Neural cell (in vitro differentiated cells): ENCODE results near the gene PSMB11. TPM values are rescaled to one million over a fixed set of nuclear protein-coding genes. Genes with fewer than 3 reads are reported as not detected.

Experiments
- H2AFZ ChIP-seq: fragments of 200-600, 300-800 bp; sonication (generic), shearing (Covaris generic); 2 replicates; pipeline ENCODE4 v1.6.0; 2014; ENCODE audit warnings: low read depth, mild to moderate bottlenecking, antibody characterized with exemption, low read length, moderate library complexity
- H3F3A ChIP-seq: fragments of 200-600 bp; shearing (Covaris generic); 2 replicates; pipeline ENCODE4 v1.6.1; 2016; ENCODE audit warnings: mild to moderate bottlenecking, moderate library complexity, mixed read lengths, antibody characterized with exemption, low read length; ENCODE audit not compliant: insufficient read depth, poor library complexity, severe bottlenecking
- H3K27ac ChIP-seq: fragments of 200-600, 300-800 bp; sonication (generic), shearing (Covaris generic); 2 replicates; pipeline ENCODE4 v1.5.1; 2014; ENCODE audit warnings: mild to moderate bottlenecking, low read length, moderate library complexity
- H3K27me3 ChIP-seq: fragments of 300-800, 200-600 bp; sonication (generic), shearing (Covaris generic); 2 replicates; pipeline ENCODE4 v1.6.0; 2014; ENCODE audit warnings: mild to moderate bottlenecking, low read depth, low read length, moderate library complexity; ENCODE audit not compliant: insufficient read depth
- H3K36me3 ChIP-seq: fragments of 300-800, 200-600 bp; sonication (generic), shearing (Covaris generic); 2 replicates; pipeline ENCODE4 v1.5.1; 2014; ENCODE audit warnings: mild to moderate bottlenecking, antibody characterized with exemption, low read length, moderate library complexity; ENCODE audit not compliant: insufficient read depth
- H3K4me2 ChIP-seq: fragments of 300-800, 200-600 bp; sonication (generic), shearing (Covaris generic); 2 replicates; pipeline ENCODE4 v1.6.0; 2014; ENCODE audit warnings: mild to moderate bottlenecking, low read length
- H3K4me3 ChIP-seq: fragments of 300-800, 200-600 bp; sonication (generic), shearing (Covaris generic); 2 replicates; pipeline ENCODE4 v1.5.1; 2014; ENCODE audit warnings: mild to moderate bottlenecking, low read length, moderate library complexity
- H3K79me2 ChIP-seq: fragments of 200-600 bp; shearing (Covaris generic); replicated peaks from 2 replicates; pipeline ENCODE4 v1.6.0; 2014; ENCODE audit warnings: mild to moderate bottlenecking, low read length, moderate library complexity; ENCODE audit not compliant: insufficient read depth
- H3K9ac ChIP-seq: fragments of 300-800, 200-600 bp; sonication (generic), shearing (Covaris generic); 2 replicates; pipeline ENCODE4 v1.6.1; 2016; ENCODE audit warnings: mild to moderate bottlenecking, low read length, mixed read lengths
- H3K9me2 ChIP-seq: fragments of 200-600 bp; shearing (Covaris generic); 2 replicates; pipeline ENCODE4 v1.6.1; 2016; ENCODE audit warnings: mild to moderate bottlenecking, low read length, mixed read lengths; ENCODE audit not compliant: insufficient read depth
- H3K9me3 ChIP-seq: fragments of 200-600, 300-800 bp; sonication (generic), shearing (Covaris generic); 2 replicates; pipeline ENCODE4 v1.6.1; 2016; ENCODE audit warnings: mild to moderate bottlenecking, mixed run types, low read length, moderate library complexity, mixed read lengths
- H4K20me1 ChIP-seq: fragments of 200-600 bp; shearing (Covaris generic); 2 replicates; pipeline ENCODE4 v1.6.1; 2016; ENCODE audit warnings: mild to moderate bottlenecking, mixed run types; ENCODE audit not compliant: insufficient read depth
- EP300 ChIP-seq: fragments of 450-650 bp; conservative IDR thresholded peaks from 2 replicates; pipeline ENCODE4 v1.6.1; 2014; ENCODE audit warnings: antibody characterized with exemption, mild to moderate bottlenecking, moderate library complexity; ENCODE audit not compliant: poor library complexity, severe bottlenecking
- EZH2 ChIP-seq: fragments of 200-600, 300-800 bp; shearing (Covaris generic), sonication (generic); IDR thresholded peaks from 2 replicates; pipeline ENCODE4 v1.6.1; 2014; ENCODE audit warnings: antibody characterized with exemption, low read length, borderline replicate concordance, mild to moderate bottlenecking; ENCODE audit not compliant: insufficient read depth, poor library complexity, severe bottlenecking
- MXI1 ChIP-seq: fragments of 450-650 bp; conservative IDR thresholded peaks from 2 replicates; pipeline ENCODE4 v1.6.1; 2014; ENCODE audit warnings: antibody characterized with exemption, mild to moderate bottlenecking; ENCODE audit not compliant: poor library complexity, severe bottlenecking
- POLR2AphosphoS5 ChIP-seq: IDR thresholded peaks from 2 replicates; pipeline ENCODE4 v1.6.1; 2012
- RAD21 ChIP-seq: fragments of 450-650 bp; conservative IDR thresholded peaks from 2 replicates; pipeline ENCODE4 v1.6.1; 2014; ENCODE audit warnings: antibody characterized with exemption, mild to moderate bottlenecking, moderate library complexity
- REST ChIP-seq: IDR thresholded peaks from 2 replicates; pipeline ENCODE4 v1.6.1; 2012; ENCODE audit warnings: borderline replicate concordance
- SMC3 ChIP-seq: fragments of 450-650 bp; conservative IDR thresholded peaks from 2 replicates; pipeline ENCODE4 v1.6.1; 2014; ENCODE audit warnings: antibody characterized with exemption, mild to moderate bottlenecking, moderate library complexity; ENCODE audit not compliant: poor library complexity
- TAF1 ChIP-seq: IDR thresholded peaks from 2 replicates; pipeline ENCODE4 v1.6.1; 2012; ENCODE audit warnings: low read depth
- polyA plus RNA-seq: library from polyadenylated mRNA; depleted of rRNA; stranded (reverse); fragments of >200 nt; gene quantifications from 2 replicates; pipeline ENCODE4 v1.2.3, GENCODE V29; 2014
- TF ChIP-seq, protein P1 (sequence below): fragments of 450-650 bp; IDR thresholded peaks from 2 replicates; pipeline ENCODE4 v1.5.1; 2014; ENCODE audit warnings: antibody characterized with exemption, mild to moderate bottlenecking, moderate library complexity; ENCODE audit not compliant: poor library complexity, severe bottlenecking

Gene PSMB11
- polyA plus RNA-seq, 1 donor from 2014 or later, result not detected

- Histone ChIP-seq H3K79me2 (no peaks in the 10 kb centered on the region), H3K4me3 (no peak overlapping the region), H3K36me3 (no peaks in the 10 kb centered on the region), H4K20me1 (no peaks in the 10 kb centered on the region), H2AFZ (no peak overlapping the region), H3K9me2 (no peaks in the 10 kb centered on the region), H3K4me2 (no peak overlapping the region), H3K9ac (no peak overlapping the region), H3F3A (no peaks in the 10 kb centered on the region), H3K27me3 (no peaks in the 10 kb centered on the region), H3K27ac (no peak overlapping the region), H3K9me3 (no peaks in the 10 kb centered on the region)
- TF ChIP-seq TAF1 (no peak), REST (no peak), EZH2 (no peak), POLR2AphosphoS5 (no peak), MXI1 (no peak), SMC3 (no peak), EP300 (no peak), RAD21 (no peak)
- TF ChIP-seq, protein P1, sequence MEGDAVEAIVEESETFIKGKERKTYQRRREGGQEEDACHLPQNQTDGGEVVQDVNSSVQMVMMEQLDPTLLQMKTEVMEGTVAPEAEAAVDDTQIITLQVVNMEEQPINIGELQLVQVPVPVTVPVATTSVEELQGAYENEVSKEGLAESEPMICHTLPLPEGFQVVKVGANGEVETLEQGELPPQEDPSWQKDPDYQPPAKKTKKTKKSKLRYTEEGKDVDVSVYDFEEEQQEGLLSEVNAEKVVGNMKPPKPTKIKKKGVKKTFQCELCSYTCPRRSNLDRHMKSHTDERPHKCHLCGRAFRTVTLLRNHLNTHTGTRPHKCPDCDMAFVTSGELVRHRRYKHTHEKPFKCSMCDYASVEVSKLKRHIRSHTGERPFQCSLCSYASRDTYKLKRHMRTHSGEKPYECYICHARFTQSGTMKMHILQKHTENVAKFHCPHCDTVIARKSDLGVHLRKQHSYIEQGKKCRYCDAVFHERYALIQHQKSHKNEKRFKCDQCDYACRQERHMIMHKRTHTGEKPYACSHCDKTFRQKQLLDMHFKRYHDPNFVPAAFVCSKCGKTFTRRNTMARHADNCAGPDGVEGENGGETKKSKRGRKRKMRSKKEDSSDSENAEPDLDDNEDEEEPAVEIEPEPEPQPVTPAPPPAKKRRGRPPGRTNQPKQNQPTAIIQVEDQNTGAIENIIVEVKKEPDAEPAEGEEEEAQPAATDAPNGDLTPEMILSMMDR, result no peak
Observed at GRCh38 chr14:22998329-22999012, 43.5 kb upstream of the PSMB11 start.

DNA sequence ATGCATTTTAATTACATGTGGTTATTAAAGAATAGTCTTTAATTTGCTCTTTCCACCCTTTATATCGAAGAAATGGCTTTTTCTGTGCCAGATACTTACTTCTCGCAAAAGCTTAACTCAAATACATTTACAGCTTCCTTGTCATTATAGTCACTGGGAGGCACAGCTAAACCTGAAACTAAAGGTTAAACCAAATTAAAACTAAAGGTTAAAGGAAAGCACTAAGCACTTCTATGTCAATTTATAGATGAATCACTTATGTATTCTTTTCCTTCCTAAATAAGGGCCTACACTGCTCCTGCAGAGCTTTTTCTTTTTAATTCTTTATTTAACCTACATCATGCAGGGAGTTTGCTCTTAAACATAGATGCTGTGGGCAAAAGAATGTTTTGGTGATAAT, 41.2 kb upstream of the PSMB11 start:
- Histone ChIP-seq H3K4me2 (no peak overlapping the region), H3K9ac (no peak overlapping the region), H3K4me3 (no peak overlapping the region)

More for the DNA sequence above, 41.2 kb upstream of the PSMB11 start:
- Histone ChIP-seq H3K9me2 (no peaks in the 10 kb centered on the region), H3K27me3 (no peaks in the 10 kb centered on the region), H3K27ac (no peak overlapping the region), H2AFZ (no peak overlapping the region), H3K79me2 (no peaks in the 10 kb centered on the region), H3K36me3 (no peaks in the 10 kb centered on the region), H4K20me1 (no peaks in the 10 kb centered on the region), H3K9me3 (no peaks in the 10 kb centered on the region), H3F3A (no peaks in the 10 kb centered on the region)
- TF ChIP-seq MXI1 (no peak), REST (no peak), SMC3 (no peak), RAD21 (no peak), EZH2 (no peak), TAF1 (no peak), POLR2AphosphoS5 (no peak), EP300 (no peak)
- TF ChIP-seq, protein P1, result no peak
